ENCODE data around the gene PNMT. TPM values are rescaled to one million over a fixed set of nuclear protein-coding genes. Genes with fewer than 3 reads are reported as not detected.

PNMT gene
- total and polyA plus RNA-seq, 2 of the 13 experiments (the other 11 are each of a cell fraction or from before 2014, with no cell fraction given), result 0.25 TPM; not detected in 1

DNA sequence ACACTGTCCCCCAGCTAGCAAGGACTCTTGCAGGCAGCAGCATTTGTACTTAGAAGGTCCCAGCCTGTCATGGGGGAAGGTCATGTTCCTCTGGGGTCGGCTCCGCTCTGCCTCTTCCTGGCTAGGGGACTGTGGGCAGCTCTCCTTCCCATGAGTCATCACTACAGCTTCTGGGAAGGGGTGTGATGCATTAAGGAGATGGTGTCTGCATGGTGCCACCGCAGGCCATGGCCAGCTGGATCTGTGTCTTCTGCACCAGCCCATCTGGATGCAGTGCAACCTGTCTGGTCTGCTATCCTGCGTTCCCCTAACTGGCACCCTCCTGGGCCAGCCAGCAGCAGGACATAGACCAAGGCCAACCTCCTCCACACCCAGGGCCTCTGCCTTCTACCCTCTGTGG lies 25.0 kb upstream of the PNMT start (continued):
- TF ChIP-seq, protein P1, sequence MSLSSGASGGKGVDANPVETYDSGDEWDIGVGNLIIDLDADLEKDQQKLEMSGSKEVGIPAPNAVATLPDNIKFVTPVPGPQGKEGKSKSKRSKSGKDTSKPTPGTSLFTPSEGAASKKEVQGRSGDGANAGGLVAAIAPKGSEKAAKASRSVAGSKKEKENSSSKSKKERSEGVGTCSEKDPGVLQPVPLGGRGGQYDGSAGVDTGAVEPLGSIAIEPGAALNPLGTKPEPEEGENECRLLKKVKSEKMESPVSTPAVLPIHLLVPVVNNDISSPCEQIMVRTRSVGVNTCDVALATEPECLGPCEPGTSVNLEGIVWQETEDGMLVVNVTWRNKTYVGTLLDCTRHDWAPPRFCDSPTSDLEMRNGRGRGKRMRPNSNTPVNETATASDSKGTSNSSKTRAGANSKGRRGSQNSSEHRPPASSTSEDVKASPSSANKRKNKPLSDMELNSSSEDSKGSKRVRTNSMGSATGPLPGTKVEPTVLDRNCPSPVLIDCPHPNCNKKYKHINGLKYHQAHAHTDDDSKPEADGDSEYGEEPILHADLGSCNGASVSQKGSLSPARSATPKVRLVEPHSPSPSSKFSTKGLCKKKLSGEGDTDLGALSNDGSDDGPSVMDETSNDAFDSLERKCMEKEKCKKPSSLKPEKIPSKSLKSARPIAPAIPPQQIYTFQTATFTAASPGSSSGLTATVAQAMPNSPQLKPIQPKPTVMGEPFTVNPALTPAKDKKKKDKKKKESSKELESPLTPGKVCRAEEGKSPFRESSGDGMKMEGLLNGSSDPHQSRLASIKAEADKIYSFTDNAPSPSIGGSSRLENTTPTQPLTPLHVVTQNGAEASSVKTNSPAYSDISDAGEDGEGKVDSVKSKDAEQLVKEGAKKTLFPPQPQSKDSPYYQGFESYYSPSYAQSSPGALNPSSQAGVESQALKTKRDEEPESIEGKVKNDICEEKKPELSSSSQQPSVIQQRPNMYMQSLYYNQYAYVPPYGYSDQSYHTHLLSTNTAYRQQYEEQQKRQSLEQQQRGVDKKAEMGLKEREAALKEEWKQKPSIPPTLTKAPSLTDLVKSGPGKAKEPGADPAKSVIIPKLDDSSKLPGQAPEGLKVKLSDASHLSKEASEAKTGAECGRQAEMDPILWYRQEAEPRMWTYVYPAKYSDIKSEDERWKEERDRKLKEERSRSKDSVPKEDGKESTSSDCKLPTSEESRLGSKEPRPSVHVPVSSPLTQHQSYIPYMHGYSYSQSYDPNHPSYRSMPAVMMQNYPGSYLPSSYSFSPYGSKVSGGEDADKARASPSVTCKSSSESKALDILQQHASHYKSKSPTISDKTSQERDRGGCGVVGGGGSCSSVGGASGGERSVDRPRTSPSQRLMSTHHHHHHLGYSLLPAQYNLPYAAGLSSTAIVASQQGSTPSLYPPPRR (CRISPR knock-in tag; IDR thresholded peaks at IDR 0.05; ENCODE audit: borderline replicate concordance), result no peak
- TF ChIP-seq, protein P2, sequence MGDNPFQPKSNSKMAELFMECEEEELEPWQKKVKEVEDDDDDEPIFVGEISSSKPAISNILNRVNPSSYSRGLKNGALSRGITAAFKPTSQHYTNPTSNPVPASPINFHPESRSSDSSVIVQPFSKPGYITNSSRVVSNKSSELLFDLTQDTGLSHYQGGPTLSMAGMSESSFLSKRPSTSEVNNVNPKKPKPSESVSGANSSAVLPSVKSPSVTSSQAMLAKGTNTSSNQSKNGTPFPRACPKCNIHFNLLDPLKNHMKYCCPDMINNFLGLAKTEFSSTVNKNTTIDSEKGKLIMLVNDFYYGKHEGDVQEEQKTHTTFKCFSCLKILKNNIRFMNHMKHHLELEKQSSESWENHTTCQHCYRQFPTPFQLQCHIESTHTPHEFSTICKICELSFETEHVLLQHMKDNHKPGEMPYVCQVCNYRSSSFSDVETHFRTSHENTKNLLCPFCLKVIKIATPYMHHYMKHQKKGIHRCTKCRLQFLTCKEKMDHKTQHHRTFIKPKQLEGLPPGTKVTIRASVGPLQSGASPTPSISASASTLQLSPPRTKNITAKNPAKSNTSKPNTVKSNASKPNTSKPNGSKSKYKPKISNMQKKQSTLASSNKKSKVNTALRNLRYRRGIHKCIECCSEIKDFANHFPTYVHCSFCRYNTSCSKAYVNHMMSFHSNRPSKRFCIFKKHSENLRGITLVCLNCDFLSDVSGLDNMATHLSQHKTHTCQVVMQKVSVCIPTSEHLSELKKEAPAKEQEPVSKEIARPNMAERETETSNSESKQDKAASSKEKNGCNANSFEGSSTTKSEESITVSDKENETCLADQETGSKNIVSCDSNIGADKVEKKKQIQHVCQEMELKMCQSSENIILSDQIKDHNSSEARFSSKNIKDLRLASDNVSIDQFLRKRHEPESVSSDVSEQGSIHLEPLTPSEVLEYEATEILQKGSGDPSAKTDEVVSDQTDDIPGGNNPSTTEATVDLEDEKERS (CRISPR knock-in tag; IDR thresholded peaks at IDR 0.05), result no peak

DNA sequence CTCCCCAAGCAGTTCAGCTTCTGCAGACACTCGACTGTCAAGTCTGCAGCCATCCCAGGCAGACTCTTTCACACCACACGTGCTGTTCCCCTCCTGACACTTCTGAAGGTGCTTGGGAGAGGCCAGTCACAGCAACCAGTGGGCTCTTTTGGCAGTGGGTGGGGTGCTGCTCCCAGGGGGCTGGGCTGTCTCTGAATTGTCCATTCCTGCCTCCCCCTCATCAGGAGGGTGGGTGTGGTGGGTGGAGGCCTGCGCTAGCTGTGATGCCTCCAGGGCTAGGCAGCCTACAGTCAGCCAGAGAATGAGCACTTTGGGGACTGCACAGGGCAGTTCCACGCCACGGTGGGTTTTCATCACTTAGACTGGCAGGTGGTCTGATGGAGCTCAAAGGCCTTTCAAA lies 21.0 kb upstream of the PNMT start:
- Histone ChIP-seq H3K27ac (ENCODE audit: extremely low read length, insufficient read depth, low read length) (no peak overlapping the region), H3K27me3 (ENCODE audit: control insufficient read depth in 1 of 2, insufficient read depth in 2 of 2, low read length in 2 of 2) (no peaks in the 10 kb centered on the region), H3K4me2 (ENCODE audit: low read depth, low read length) (no peak overlapping the region), H3K9ac (ENCODE audit: insufficient read depth, low read depth, low read length) (no peak overlapping the region), H3K36me3 (replicated peaks in 1 of 2; ENCODE audit: control insufficient read depth in 1 of 2, insufficient read depth in 2 of 2, low read length in 2 of 2) (peaks cover 0 to 2% of the 10 kb centered on the region in 2 experiments; a peak in 1 of 5 replicates), H2AFZ (ENCODE audit: low read length) (no peak overlapping the region), H3K4me1 (ENCODE audit: insufficient read depth, low read length) (peaks cover 30% of the 10 kb centered on the region), H3K4me3 (replicated peaks in 1 of 3; ENCODE audit: insufficient read depth in 1 of 3, low read depth in 2 of 3, low read length in 3 of 3) (no peak overlapping the region), H3K9me3 (ENCODE audit: low read length) (no peaks in the 10 kb centered on the region), H3K79me2 (ENCODE audit: insufficient read depth, low read length) (peaks cover 23% of the 10 kb centered on the region), H4K20me1 (ENCODE audit: insufficient read depth, low read length) (no peaks in the 10 kb centered on the region; the same call in none of the 2 replicates)
- CTCF ChIA-PET (ENCODE audit: low intra/inter-chr PET ratio, low total read pairs), result no interaction called here
- no TSS peak for BruUV-seq (replicated peaks)
- POLR2A ChIA-PET, result interaction anchor here (0.8 kb wide), 1 partner anchor 10 kb away, joined by 3 read pairs; no protein-coding TSS in a partner anchor
- in situ Hi-C loops (cut with HindIII; ENCODE audit: extremely low pct_ligation_motif_present, low pct_unique_long_range_greater_than_20kb), result no loop called here
- FAIRE-seq, result no peak
- intact Hi-C loops (cut with micrococcal nuclease; ENCODE audit: unreplicated experiment), result no loop called here
- DNase-seq (ENCODE audit: low spot score), result no peak
- no peak for ATAC-seq
- WGBS (ENCODE audit: low lambda C conversion rate), result 97% methylated on average over 5 of the region's 5 CpGs
- TF ChIP-seq, protein P3, sequence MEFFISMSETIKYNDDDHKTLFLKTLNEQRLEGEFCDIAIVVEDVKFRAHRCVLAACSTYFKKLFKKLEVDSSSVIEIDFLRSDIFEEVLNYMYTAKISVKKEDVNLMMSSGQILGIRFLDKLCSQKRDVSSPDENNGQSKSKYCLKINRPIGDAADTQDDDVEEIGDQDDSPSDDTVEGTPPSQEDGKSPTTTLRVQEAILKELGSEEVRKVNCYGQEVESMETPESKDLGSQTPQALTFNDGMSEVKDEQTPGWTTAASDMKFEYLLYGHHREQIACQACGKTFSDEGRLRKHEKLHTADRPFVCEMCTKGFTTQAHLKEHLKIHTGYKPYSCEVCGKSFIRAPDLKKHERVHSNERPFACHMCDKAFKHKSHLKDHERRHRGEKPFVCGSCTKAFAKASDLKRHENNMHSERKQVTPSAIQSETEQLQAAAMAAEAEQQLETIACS (CRISPR knock-in tag; IDR thresholded peaks at IDR 0.05), result no peak
- TF ChIP-seq, protein P4, sequence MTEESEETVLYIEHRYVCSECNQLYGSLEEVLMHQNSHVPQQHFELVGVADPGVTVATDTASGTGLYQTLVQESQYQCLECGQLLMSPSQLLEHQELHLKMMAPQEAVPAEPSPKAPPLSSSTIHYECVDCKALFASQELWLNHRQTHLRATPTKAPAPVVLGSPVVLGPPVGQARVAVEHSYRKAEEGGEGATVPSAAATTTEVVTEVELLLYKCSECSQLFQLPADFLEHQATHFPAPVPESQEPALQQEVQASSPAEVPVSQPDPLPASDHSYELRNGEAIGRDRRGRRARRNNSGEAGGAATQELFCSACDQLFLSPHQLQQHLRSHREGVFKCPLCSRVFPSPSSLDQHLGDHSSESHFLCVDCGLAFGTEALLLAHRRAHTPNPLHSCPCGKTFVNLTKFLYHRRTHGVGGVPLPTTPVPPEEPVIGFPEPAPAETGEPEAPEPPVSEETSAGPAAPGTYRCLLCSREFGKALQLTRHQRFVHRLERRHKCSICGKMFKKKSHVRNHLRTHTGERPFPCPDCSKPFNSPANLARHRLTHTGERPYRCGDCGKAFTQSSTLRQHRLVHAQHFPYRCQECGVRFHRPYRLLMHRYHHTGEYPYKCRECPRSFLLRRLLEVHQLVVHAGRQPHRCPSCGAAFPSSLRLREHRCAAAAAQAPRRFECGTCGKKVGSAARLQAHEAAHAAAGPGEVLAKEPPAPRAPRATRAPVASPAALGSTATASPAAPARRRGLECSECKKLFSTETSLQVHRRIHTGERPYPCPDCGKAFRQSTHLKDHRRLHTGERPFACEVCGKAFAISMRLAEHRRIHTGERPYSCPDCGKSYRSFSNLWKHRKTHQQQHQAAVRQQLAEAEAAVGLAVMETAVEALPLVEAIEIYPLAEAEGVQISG (CRISPR knock-in tag; IDR thresholded peaks at IDR 0.05), result no peak
- TF ChIP-seq RARA (CRISPR knock-in tag; IDR thresholded peaks at IDR 0.05) (no peak), HDAC6 (IDR thresholded peaks at IDR 0.05; ENCODE audit: low read depth, low read length) (no peak), ZMAT3 (CRISPR knock-in tag; conservative IDR thresholded peaks at IDR 0.05) (no peak)
- TF ChIP-seq, protein P5, sequence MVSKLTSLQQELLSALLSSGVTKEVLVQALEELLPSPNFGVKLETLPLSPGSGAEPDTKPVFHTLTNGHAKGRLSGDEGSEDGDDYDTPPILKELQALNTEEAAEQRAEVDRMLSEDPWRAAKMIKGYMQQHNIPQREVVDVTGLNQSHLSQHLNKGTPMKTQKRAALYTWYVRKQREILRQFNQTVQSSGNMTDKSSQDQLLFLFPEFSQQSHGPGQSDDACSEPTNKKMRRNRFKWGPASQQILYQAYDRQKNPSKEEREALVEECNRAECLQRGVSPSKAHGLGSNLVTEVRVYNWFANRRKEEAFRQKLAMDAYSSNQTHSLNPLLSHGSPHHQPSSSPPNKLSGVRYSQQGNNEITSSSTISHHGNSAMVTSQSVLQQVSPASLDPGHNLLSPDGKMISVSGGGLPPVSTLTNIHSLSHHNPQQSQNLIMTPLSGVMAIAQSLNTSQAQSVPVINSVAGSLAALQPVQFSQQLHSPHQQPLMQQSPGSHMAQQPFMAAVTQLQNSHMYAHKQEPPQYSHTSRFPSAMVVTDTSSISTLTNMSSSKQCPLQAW (CRISPR knock-in tag; IDR thresholded peaks at IDR 0.05), result no peak
